NCI-H146 (cell line): ENCODE data around the gene APOBEC3B.
"Not testable (repeated sequence)": the region's sequence is repeated elsewhere in the genome, so short reads cannot be mapped to it uniquely, and the experiment has no call there.

ENCODE experiments used
- DNase-seq: peaks from one replicate; lab custom pipeline; 2025; lab: John Stamatoyannopoulos, UW

APOBEC3B gene

GRCh38 chr22:38981992-38982927 lies at the start of gene APOBEC3B:
TSS of gene APOBEC3B (plus strand) at chr22:38982347. CDS start at chr22:38982454, 107 bp downstream.
- peak; percentile 78 for DNase-seq

GRCh38 chr22:38935023-38935422 lies 47.1 kb upstream of the APOBEC3B start:
- DNase-seq: peak; percentile 70

DNA sequence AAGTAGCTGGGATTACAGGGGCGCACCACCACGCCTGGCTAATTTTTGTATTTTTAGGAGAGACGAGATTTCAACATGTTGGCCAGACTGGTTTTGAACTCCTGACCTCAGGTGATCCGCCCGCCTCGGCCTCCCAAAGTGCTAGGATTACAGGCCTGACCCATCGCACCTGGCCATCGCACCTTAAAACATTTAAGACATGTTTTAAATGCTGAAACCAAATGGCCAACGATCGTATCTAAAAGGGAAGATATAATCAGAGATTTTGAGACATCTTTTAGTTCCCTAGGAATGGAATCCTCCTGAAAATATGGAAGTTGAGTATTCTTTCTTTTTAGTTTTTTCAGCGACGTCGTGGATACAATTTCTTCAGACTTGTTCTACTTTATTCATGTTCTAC lies 46.5 kb upstream of the APOBEC3B start:
- DNase-seq: no peak

DNA sequence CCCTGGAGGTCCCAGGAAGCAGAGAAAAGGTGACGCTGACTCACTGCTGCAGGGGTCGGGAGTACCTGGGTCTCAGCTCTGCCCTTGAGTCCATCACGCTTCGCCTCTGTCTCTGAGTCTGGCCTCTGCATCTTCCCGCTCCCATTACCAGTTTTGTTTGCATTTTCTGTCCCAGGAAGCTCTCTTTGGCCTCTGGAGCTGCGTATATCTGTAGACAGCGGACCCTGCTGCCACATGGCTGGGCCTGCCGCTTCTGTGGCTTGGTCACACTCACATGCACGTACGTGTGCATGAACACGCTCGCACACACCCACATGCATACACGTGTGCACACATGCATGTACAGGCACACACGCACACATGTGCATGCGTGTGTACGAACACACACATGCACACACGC lies 45.6 kb upstream of the APOBEC3B start:
- DNase-seq: no peak

- DNase-seq: no peak
These were observed 45.1 kb upstream of the APOBEC3B start for GRCh38 chr22:38937036-38937435.

DNA sequence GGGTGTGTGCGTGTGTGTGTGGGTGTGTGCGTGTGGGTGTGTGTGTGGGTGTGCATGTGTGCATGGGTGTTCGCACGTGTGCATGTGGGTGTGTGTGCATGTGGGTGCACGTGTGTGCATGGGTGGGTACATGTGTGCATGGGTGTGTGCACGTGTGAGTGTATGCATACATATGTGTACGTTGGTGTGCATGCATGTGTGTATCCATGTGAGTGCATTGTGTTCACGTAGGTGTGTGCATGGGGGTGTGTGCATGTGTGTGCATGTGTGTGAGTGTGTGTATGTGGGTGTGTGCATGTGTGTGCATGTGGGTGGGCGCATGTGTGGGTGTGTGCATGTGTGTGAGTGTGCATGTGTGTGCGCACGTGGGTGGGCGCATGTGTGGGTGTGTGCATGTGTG lies 44.6 kb upstream of the APOBEC3B start:
- no peak for DNase-seq

GRCh38 chr22:38938221-38938620 lies 43.9 kb upstream of the APOBEC3B start:
- DNase-seq: no peak

DNA sequence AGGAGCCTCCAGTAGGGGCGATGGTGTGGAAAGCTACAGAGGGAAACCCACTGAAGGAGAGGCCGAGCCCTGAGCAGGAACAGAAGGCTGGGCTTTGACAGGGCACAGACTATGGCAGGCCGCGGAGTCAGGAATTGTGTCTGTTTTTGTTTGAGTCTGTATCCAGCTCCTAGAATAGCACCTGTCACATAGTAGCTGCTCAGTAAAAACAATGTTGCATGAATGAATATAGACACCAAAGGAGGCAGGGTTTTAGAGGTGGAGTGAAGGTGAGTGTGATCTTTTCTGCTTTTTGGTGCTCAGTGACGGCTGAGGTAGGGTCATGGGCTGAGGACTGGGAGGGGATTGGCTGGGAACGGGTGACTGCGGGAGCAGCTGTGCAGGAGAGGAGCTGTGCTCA lies 43.2 kb upstream of the APOBEC3B start:
- DNase-seq: no peak

DNA sequence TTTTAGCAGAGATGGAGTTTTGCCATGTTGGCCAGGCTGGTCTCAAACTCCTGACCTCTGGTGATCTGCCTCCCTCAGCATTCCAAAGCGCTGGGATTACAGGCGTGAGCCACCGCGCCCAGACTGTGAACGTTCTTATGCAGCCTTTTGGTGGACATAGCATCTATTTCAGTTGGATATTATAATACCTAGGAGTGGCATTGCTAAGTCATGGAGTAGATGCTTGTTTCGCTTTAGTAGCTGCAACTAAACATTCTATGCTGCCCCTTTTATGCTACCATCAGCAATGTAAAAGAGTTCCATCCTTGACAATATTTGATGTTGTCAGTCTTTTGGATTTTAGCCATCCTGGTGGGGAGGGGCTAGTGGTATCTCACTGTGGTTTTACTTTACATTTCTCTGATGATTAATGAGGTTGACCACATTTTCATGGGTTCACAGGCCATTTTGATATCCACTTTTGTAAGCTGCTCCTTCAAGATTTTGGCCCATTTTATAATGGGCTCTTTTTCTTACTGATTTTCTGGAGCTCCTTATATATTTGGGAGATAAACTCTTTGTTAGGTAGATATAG lies 41.2 kb upstream of the APOBEC3B start:
- DNase-seq: no peak

- DNase-seq: no peak
These were observed 40.6 kb upstream of the APOBEC3B start for GRCh38 chr22:38941488-38941987.

DNA sequence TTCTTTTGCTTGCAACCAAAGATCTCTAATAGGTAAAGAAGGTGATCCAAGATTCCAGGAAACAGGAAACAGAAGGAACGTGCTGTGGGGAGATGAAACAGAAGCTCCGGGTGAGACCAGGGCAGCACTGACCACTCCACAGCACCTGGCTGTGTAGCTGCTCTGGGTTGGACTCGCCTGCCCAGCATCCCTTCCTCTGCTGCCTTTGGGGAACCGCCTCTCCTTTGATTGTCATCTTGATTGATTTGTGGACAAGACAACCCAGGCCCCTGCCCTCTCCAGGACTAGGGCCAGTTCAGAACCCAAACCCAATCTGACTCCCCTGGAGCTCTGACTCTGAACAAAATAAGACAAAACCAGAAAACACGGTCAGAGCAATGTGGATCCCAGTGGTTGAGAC lies 39.4 kb upstream of the APOBEC3B start:
- DNase-seq: no peak

- DNase-seq: no peak
These were observed 38.9 kb upstream of the APOBEC3B start for GRCh38 chr22:38943201-38943600.

DNA sequence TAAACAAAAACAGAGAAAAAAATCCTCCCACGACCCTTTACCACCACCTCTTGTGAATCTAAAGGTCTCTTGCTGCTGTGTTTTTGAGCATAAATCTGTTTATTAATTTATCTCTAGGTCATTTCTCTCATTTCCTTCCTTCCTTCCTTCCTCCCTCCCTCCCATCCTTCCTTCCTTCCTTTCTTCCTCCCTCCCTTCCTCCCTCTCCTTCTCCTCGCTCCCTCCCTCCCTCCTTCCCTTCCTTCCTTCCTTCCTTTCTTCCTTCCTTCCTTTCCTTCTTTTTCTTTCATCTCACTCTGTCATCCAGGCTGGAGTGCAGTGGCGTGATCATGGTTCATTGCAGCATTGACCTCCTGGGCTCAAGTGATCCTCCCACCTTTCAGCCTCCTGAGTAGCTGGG lies 38.3 kb upstream of the APOBEC3B start:
- no peak for DNase-seq

DNA sequence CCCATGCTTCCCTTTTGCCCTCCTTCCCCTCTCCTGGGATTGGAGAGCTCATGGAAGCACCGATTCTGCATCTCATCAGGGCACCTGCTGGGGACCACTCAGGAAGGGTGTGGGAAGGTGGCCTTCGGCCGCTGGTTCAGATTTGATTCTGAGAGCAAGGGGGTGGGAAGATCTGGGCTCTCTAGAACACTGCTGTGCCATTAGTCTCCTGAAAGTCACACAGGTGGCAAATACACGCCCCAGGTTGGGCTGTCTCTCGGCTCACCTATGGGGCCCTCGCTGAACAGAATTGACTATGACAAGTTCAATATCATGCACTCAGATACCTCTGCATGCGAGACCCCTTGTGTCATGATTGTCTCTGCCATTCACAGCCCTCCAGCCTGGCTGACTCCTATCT lies 37.5 kb upstream of the APOBEC3B start:
- no peak for DNase-seq

GRCh38 chr22:38945706-38946338 lies 36.3 kb upstream of the APOBEC3B start:
- not testable (repeated sequence) for DNase-seq

DNA sequence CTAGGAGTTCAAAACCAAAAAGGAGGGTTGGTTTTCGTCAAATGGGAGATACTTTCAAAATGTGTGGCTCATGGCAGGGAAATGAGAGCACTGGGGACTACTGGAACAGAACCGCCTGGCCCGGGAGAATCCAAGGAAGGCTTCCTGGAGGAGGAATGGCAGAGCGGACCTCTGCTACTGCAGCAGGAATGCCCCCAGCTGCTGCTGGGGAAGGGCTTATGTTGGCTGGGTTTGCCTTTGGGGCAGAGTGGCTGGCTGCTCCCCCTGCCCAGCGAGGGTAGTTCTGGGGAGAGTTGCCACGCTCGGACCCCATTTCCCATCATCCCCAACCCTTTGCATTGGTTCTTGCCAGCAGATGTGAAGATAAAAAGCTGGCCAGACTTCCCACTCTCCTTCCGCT lies 35.4 kb upstream of the APOBEC3B start:
- no peak for DNase-seq

DNA sequence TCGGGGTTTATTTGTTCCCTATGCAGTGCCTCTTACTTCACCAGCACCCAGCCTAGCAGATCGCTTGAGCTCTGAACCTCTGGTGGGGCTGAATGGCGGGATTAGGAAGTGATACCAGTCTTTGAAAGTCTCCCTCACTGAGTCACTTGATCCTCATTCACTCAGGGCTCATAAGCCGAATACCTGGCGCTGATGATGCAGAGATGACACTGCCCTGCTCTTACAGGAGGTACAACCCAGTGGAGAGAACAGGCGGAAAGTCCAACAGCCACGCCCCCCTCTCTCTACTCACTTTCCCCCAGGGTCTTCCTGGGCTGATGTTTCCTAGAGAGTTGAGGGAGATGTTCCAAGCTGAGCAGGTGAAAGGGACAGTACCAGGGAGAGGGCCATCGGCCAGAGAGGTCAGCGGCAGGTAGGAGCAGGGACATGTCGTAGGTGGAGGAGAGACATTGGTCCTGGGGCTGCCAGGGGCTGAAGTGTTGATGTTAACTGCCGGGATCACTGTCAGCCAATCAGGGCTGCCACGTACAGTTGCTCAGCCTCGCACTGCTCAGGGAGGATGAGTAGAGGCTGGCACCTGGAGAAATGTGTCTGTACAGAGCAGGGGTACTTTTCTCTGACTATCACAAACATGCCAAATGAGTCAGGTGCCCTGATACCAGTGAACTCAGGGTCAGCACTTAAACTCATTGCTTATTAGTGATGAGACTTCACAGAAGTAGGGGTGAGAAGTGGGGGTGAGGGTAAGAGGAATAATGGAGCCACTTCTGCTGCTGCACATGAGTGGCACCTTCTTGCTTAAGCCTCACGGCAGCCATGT lies 34.6 kb upstream of the APOBEC3B start:
- DNase-seq: no peak

DNA sequence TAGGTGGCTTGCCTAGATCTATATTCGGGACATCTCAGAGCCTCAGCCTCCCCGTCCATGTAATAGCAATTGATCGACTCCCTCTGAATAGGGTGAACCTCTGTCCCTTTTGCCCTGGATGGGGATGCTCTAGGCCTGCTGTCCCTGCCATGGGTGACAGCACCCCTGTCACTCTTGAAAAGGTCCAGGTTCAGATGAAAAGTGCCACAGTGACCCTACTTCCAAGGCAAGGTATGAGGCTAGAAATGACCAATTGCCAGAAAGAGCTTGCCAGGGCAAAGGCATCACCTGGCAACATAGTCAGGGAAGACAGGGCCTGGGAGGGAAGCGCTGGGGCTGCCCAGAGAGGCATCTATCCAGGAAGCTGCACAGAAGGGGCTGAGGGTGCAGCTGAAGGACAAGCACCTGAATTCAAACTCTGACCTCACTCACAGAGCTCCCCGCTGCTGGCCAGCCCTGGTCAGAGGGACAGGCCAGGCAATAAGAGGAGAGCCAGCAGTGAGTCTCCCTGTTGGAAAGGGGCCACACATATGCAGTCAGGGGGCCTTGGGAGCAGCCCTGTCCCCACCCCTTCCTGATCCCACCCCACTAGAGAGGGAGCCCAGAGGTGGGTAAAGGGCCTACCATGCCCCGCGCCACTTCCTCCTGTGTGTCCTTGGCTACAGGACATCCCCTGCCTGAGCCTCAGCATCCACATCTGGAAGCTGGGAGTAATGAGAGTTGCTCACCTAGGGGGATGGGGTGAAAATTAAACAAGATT lies 33.8 kb upstream of the APOBEC3B start:
- no peak for DNase-seq

DNA sequence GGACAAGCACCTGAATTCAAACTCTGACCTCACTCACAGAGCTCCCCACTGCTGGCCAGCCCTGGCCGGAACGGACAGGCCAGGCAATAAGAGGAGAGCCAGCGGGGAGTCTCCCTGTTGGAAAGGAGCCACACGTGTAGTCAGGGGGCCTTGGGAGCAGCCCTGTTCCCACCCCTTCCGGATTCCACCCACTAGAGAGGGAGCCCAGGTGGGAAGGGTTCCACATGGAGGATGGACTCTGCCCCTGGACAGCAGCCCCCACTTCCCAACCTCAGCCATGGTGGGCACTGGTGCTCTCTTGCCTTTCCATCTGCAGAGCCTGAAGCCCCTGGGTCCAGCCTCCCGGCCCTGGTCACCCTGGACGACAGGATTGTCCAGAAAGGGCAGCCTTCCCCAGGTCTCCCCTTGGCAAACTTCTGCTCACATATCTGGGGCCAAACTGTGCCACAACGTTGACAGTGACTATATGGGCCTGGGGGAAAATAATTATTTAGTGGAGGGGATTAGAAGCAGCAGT lies 32.2 kb upstream of the APOBEC3B start:
- no peak for DNase-seq

DNA sequence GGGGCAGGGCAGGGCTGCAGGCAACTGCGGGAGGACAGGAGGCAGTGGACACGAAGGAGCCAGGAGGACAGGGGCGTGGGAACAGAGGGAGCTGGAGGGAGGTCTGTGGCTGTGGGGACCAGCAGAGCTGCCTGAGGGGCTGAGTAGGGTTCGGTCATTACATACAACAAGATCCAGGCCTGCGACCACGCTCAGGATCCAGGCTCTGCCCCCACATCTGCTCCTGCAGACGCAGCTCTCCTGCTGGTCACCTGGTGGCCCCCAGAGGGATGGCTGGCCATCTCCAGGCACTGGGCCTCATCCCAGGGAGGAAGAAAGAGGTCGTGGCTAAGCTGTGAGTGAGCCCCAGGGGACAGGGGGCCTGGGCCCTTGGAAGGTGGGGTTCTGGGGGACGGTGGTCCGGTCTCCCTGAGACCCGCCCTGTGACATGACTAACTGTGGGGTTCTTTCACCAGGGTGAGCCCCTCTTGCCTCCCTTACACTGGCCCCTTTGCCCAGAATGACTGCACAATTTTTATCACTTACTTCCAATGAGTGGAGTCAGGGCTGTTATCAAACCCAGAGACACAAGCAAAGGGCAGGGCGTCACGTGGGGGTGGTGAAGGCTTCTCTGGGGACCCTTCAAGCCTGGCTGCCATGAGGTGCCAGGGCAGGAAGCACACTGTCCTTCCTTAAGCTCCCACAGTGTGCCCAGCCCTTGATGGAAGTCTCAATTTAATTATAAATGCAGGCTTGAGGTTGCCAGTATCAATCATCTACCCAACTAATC lies 31.4 kb upstream of the APOBEC3B start:
- no peak for DNase-seq
